ENCODE data around the gene ZCCHC3.

The ZCCHC3 gene

DNA sequence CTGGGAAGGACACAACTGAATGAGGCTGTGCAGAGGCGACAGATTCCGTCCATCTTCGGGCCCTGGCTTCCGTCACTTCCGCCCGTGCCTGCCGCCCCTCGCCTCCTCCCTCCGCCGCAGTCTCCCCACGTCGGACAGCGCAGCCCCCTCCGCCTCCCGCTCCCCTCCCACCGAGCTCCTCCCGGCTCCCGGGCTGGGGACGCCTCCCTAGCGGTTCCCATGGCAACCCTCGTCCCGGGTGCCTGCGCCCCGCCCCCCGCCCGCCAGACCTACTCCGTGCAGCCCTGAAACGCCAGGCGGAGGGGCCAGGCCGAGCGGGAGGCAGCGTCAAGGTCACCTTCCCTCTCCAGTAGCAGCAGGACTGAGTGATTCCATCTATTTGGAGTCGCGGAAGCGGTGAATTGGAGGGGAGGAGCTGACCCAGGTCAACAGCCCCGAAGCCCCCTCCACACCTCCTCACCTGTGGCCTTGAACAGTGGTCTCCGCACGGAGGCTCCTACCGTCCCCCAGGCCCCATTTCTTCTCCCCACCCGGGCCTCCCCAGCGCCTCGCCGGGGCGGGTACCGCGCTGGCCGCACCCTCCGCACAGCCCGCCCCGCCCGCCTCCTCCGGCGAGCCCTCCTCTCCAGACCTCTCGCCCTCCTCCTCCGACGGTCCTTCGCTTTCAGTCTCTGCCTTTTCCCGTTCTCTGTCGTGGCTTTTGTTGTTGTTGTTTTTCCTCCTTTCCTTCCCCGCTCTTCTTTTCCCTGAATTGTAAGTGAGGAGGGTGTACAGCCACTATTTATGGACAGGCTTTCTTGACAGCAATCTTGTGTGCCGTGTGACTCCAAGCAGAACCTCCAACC is 50.5 kb downstream of the ZCCHC3 start:
- DNase-seq = peak; percentile 88

- DNase-seq = no peak
Measured at GRCh38 chr20:348972-349841, 51.8 kb downstream of the ZCCHC3 start.

Measured in NCI-H1092 (cell line).